Measurements from ENCODE around the gene IL27RA.

DNA sequence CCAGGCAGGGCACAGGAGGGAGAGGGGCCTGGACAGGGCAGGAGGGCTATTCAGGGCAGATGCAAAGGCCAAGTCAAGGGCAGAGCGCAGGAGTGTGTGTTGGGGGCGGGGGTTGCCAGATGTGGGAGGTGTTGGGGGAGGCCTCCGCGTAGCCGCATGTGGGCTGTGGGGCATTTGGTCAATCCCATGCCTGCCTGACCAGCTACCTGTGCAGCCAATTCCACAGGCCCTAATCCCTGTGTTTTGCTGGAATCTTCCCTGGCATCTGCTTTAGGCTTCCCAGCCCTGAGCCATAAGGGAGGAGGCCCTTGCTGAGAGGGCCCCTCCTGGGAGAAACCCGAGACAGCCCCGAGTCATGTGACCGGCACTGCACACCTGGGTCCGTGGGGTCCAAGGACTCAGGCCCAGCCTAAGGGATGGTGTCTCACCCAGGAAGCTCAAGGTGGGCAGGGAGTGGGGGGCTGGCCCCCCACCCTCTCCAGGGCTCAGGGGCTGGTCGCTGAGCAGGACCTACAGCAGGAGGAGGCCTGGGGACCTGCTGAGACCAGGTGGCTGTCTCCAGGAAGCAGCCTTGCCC is 45.7 kb upstream of the IL27RA start:
- TF ChIP-seq ZNF274 (IDR thresholded peaks at IDR 0.05; ENCODE audit: low read depth, low read length) (no peak), YY1 (IDR thresholded peaks at IDR 0.05; ENCODE audit: insufficient read depth, insufficient read length) (no peak)

All from NT2/D1 (cell line).